ENCODE data around the gene C21orf58. TPM values are rescaled to one million over a fixed set of nuclear protein-coding genes. Genes with fewer than 3 reads are reported as not detected.
"Not testable (repeated sequence)": the region's sequence is repeated elsewhere in the genome, so short reads cannot be mapped to it uniquely, and the experiment has no call there.

The C21orf58 gene
- 2.1 TPM for total RNA-seq

DNA sequence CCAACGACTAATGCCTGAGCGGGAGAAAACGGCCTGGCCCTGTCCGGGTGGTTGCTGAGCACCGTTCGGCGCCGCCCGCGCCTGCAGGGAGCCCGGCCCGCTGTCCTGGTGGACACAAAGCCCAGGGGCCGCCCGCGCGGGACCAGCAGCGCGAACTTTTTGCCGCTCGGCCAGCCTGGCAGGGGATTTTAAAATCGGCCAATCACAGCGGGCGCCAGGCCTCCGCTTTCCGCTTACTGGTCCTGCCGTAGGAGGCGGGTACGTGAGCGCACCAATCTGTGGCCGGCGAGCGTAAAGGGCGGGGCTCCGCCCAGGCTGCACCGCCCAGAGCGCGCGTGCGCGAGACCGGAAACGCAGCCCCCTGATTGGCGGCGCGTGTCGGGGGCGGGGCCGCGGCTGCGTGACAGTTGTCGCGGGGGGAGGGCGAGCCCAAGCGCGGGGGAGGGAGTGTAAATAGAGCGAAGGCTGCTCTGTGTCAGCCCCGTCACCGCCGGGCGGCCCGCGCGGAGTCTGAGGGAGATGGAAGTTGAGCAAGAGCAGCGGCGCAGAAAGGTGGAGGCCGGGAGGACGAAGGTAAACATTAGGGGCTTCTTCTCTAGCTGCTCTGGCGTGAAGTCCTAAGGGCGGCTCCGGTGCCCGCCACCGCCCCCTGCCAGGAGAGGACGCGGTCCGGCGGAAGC, at the start of gene C21orf58, which contains the start of gene PCNT:
C21orf58 (minus strand) TSS at position 161 of the 680 bp plus-strand sequence. CDS start 1,132 bp downstream, outside the sequence.
PCNT (plus strand) TSS at position 447 of the 680 bp plus-strand sequence; CDS start at position 520, 73 bp downstream.
- ATAC-seq, result peak; percentile 88
- DNase-seq (ENCODE audit: low spot score), result peak; percentile 99

DNA sequence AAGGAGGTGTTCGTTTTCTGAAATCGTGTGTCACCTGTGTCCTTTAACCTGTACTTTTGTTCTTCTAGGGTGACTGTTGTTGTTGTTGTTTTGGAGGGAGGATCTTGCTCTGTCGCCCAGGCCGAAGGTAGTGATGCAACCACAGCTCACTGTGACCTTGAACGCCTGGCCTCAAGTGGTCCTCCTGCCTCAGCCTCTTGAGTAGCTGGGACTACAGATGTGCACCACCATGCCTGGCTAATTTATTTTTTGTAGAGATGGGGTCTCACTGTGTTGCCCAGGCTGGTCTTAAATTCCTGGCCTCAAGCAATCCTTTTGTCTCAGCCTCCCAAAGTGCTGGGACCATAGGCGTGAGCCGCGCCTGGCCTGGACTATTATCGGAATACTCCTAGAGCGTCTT, 49.3 kb upstream of the C21orf58 start:
- DNase-seq (ENCODE audit: low spot score); ATAC-seq: not testable (repeated sequence)

DNA sequence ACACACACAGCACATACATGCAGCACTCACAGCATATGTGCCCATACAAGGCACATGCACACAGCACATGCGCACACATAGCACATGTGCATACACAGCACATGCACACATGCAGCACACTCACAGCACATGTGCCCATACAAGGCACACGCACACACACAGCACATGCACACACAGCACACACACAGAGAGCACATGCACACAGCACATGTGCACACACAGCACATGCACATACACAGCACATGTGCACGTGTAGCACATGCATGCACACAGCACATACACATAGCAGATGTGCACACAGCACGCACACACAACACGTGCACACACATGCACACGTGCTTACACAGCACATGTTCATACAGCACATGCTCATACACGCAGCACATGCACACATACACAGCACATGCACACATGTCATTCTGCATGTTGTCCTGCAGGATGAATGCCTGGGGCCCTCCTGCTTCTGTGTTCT, 48.4 kb upstream of the C21orf58 start:
- DNase-seq (ENCODE audit: low spot score) (no peak), ATAC-seq (no peak)

DNA sequence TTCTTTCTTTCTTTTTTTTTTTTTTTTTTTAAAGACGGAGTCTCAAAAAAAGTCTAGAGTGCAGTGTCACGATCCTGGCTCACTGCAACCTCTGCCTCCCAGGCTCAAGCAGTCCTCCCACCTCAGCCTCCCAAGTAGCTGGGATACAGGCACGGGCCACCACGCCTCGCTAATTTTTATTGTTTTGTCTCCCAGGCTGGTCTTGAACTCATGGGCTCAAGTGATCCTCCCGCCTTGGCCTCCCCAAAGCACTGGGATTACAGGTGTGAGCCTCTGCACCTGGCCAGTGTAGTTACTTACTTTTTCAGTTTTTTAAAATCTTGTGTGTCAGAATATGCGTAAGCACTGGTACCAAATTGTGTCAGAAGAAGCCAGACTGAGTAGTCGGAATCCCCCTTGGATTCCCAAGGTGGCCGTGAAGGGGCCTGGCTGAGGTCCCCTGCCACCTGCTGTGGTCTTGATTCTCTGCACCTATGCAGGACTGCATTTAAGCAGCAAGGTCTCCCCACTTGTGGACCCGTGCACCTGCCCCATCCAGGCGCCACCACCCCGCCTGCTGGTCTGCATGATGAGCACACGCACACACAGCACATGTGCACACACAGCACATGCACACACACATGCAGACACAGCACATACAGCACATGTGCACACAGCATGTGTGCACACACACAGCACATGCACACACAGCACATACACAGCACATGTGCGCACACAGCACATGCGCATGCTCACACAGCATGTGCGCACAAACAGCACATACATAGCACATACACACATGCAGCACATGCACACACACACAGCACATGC, 47.7 kb upstream of the C21orf58 start:
- ATAC-seq (no peak), DNase-seq (ENCODE audit: low spot score) (no peak)

DNA sequence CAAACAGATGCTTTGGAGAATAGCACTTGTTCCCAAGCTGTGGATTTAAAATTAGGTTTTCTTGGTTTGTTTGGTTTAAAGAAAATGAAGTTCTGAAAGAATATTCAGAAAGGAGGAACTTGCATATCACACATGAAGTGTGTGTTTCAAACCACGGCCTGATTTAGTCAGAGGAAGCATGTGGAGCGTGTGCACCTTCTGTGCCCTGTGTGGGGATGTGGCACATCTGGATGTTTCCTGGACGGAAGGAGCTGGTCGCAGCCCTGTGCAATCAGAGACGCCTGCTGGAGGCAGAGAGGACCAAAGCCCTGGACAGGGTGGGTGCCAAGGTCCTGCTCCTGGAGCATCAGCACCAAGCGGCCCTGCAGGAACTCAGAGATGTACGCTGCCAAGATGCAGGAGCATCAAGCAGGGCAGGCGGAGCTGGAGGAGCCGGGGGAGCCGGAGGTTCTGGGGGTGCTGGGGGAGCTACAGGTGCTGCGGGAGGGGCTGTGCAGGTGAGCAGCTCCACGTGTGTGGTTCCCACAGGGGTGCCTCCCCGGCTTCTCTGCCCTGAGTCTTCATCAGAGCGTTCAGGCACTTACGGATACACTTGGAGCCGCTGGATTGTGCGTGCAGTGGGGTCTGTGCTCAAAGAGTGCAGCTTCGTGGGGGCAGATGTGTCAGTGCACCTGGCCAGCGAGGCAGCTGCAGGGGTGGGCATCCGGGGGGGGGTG, 46.0 kb upstream of the C21orf58 start:
- DNase-seq (ENCODE audit: low spot score) (no peak), ATAC-seq (no peak)

DNA sequence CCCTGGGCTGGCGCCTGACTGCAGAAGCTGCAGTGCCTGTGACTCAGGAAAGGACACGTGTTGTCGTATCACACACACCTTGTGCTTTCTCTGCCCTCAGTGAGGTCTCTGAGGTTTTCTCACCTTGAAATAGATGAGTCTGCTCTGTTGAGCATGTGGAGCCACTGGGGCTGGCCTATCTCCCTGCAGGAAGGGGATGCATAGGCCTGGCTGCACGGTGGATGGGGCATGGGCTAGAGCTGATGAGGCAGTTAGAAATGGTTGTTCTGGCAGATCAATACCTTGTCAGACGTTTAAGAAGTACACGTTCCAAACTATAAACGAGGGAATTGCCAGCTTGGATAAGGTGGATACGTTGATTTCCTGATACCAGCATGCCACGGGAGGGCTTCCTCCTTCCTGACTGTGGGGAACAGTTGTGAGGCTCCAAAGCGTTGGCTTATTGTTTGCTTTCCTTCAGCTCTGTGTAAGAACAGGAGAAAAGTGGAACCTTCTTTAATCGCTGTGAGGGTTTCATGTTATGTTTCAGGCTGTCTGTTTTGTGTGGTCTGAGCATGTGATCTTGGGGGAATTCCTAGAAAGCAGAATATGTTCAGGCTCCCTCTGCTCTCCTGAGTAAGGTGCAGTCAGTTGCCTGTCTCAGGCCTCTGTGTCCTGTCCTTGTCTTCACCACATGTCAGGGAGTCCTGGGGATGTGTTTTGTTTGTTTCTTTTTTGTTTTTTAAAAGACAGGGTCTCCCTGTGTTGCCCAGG, 45.0 kb upstream of the C21orf58 start:
- no peak for ATAC-seq
- no peak for DNase-seq (ENCODE audit: low spot score)

DNA sequence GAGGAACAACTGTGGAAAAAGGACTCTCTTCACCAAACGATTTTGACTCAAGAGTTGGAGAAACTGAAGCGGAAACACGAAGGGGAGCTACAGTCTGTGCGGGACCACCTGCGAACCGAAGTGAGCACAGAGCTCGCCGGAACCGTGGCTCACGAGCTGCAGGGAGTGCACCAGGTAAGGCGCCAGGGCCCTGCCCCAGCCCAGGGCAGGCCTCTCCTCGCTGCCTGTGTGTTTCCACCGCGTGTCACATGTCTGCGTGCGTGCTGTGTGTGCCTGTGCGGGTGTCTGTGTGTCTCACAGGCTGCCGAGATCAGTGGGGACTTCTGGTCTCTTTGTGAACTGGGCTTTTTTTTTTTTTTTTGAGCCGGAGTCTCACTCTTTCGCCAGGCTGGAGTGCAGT, 43.3 kb upstream of the C21orf58 start:
- no peak for ATAC-seq
- DNase-seq (ENCODE audit: low spot score), result no peak

DNA sequence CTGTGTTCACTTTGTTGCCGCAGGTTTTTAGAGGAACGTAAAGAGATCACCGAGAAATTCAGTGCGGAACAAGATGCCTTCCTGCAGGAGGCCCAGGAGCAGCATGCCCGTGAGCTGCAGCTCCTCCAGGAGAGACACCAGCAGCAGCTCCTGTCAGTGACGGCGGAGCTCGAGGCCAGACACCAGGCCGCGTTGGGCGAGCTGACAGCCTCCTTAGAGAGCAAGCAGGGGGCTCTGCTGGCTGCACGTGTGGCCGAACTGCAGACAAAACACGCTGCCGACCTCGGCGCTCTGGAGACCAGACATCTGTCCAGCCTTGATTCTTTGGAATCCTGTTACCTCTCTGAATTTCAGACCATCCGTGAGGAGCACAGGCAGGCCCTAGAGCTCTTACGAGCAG, 42.9 kb upstream of the C21orf58 start:
- ATAC-seq (no peak), DNase-seq (ENCODE audit: low spot score) (no peak)

DNA sequence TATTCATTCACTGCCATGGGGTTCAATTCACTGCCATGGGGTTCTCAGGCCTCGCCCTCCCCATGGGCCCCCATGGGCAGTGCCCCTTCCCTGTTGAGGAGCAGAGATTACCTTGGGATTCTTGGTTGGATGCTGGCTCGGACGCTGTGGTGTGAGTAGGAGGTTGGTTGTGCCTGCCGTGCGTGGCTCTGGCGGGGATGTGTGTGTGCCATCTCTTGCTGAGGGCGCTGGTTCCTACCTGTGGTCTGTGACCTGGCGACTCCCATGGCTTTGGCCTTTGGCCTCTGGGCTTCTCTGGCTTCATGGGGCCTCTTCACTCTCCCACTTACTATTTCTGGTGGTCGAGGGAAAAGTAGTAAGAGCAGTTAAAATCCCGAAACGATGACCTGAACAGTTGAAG, 42.4 kb upstream of the C21orf58 start:
- ATAC-seq (no peak), DNase-seq (ENCODE audit: low spot score) (no peak)

DNA sequence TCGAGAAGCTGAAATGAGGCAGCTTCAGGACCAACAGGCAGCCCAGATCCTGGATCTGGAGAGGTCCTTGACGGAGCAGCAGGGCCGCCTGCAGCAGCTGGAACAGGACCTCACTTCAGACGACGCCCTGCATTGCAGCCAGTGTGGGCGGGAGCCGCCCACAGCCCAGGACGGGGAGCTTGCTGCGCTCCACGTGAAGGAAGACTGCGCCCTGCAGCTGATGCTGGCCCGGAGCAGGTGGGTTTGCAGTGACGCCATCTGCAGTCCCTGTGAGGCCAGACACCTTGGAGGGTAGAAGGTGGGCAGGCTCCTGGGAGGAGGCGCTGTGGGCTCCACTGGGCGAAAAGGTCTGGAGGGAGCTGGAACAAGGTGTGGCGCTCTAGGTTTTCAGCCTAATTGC, 40.0 kb upstream of the C21orf58 start:
- DNase-seq (ENCODE audit: low spot score), result no peak
- no peak for ATAC-seq

DNA sequence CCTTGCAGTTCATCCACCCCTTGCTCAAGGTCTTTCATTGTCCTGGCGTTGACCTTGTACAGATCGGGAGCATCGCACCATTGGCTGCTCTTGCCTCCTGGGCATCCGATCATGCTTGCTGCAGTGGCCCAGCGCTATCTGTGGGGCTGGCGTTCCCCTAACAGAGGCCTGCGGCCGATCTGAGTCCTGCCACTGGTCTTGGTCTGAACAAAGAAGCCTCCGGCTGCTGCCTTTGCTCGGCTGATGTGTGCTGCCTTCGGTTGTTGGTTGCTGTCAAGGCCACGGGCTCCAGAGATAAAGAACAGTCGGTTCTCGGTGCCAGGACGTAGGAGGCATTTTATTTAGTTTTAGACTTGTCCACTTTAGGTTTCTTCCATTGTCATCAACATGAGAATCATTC, 39.3 kb upstream of the C21orf58 start:
- ATAC-seq, result no peak
- DNase-seq (ENCODE audit: low spot score), result no peak

DNA sequence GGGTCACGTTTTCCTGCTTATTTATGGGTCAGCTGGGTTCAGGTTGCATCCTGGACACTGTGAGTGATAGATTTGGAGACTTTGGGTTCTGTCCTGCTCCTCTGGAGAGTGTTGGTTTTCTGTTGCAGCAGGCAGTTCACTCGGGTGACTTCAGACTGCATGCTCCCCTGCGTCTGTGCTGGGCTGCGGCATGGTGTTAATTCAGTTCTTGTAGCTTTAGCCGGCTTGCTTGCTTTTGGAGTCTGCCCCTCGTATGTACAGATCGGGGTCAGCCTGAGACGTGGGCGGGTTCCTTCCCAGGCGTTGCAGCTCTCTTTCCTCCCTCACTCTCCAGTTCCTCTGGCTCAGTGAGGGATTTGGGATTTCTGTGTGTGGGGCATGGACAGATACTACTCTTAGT, 38.3 kb upstream of the C21orf58 start:
- DNase-seq (ENCODE audit: low spot score), result no peak

DNA sequence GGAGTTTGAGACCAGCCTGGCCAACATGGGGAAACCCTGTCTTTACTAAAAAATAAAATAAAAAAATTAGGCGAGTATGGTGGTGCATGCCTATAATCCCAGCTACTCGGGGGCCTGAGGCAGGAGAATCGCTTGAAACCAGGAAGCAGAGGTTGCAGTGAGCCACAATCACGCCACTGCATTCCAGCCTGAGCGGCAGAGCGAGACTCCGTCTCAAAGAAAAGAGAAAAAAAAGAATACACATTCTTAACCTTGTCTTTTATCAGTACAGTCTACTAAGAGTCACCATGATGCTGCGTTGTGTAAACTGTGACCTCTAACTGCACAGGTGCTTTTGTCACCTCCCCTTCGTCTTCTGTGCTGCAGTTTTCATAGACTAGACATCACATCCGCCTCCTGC, 37.5 kb upstream of the C21orf58 start:
- ATAC-seq, result no peak
- no peak for DNase-seq (ENCODE audit: low spot score)

More for the DNA sequence above, 38.3 kb upstream of the C21orf58 start:
- ATAC-seq, result no peak

DNA sequence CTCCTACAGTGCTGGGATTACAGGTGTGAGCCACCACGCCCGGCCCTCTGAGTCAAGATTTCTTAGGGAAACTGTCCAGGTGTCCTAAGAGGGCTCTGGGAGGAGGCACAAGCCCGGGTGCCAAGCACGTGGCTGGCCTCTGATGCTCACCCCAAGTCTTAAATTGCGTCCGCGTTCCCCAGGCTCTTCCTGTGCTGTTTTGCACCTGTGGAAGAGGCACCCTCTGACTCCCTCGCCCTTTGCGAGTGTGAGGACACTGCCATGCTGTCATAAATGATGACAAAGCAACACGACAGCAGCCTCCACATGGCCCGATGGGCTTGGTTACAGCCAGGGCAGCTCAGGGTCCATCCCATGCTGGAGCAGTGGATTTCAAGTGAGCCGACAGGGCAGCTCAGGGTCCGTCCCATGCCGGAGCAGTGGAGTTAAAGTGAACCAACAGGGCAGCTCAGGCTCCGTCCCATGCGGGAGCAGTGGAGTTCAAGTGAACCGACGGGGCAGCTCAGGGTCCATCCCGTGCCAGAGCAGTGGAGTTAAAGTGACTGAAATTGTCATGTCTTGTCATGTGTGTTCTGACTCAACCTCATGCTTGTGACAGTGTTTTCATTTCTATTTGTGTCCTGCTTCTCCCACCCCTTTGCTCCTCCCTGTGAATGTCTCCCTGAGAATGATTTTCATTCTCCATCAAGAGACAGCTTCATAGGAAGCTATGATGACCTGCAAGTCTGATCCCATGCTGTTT, 34.2 kb upstream of the C21orf58 start:
- no peak for ATAC-seq

DNA sequence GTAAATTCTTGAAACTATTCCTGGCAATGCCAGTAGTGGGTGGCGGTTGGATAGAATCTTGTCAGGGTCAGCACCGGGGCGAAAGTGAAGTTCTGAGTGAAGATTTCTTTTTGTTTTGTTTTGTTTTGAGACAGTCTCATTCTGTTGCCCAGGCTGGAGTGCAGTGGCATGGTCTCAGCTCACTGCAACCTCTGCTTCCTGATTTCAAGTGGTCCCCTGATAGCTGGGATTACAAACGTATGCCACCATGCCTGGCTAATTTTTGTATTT, 33.6 kb upstream of the C21orf58 start:
- ATAC-seq (no peak), DNase-seq (ENCODE audit: low spot score) (no peak)

More for the DNA sequence above, 34.2 kb upstream of the C21orf58 start:
- no peak for DNase-seq (ENCODE audit: low spot score)

DNA sequence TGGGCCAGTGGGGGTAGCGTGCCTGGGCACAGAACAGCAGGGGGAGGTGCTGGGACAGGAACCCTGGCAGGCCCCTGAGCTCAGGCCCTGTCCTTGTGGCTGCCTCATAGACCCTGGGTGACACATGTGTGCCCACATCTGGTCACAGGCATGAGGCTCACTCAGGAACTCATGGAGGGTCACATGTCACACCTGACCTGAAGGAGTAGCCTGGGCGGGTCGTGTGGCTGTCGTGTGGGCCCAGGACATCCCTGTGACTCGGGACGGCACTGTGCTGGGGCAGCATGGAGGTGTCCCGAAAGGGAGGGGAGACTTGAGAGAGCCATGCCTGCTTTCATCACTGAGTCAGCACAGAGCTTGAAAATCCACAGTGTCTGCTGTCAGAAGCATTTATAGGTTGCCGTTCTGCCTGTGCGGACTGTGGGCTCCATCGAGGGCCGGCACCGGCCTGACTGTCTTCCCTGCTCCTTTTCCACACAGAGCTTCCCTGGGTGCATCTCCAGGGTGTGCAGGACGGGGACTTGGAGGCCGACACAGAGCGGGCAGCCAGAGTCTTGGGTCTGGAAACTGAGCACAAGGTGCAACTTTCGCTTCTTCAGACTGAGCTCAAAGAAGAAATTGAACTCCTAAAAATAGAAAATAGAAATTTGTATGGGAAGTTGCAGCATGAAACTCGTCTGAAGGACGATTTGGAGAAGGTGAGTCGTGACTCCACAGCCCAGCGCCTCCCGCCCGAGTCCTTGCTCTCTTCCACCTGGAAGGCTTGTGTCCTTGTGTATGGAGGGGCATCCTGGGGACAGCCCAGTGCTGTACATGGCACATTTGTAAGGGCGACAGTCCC, 33.0 kb upstream of the C21orf58 start:
- DNase-seq (ENCODE audit: low spot score) (no peak), ATAC-seq (no peak)

DNA sequence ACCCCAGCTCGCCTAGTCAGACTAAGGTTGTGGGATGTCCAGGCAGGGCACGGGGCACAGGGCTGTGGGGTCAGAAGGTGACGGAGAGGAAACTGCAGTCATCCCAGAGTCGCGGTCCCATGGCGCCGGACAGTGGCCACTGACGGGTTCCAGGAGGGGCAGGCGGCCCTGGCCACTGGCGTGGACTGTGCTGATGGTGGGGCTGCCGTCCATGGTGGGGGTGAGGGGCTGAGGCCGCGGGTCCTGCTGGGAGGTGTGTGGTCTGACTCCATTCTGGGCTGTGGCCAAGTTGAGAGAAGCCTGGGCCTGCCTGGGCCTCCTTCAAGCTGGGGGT, 32.3 kb upstream of the C21orf58 start:
- no peak for ATAC-seq
- DNase-seq (ENCODE audit: low spot score), result no peak

DNA sequence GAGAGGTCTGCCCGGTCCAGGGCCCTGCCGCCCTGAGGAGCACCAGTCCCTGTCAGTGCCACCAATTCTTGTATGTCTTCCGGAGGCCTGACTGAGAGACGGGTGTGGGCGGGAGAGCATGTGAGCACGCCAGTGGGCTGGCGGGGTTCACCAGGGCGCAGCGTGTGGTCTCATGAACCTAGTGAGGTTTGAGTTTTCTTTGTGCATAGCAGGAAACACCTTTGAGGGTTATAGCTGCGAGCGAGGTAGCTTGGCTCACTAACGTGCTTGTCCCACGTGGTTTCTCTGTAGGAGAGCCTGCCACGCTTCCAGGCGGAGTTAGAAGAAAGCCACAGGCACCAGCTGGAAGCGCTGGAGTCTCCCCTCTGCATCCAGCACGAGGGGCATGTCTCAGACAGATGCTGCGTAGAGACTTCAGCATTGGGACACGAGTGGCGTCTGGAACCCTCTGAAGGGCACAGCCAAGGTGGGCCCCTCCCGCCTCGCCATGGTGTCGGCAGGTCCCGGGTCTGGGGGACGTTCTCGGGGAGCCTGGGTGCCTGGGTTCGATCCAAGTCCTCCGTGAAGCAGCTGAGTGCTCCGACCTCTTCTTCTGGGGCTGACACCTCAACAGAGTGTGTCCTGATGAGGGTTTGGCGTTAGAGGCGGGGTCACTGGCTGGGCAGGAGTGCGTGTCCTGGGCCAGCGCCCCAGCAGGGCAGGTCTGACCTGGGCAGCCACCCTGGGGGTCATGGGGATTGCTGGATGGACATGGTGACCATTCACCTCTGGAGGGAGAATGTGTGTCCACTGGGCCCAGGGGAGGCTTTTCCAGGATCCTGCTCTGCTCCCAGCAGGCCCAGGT, 31.7 kb upstream of the C21orf58 start:
- no peak for DNase-seq (ENCODE audit: low spot score)
- no peak for ATAC-seq

DNA sequence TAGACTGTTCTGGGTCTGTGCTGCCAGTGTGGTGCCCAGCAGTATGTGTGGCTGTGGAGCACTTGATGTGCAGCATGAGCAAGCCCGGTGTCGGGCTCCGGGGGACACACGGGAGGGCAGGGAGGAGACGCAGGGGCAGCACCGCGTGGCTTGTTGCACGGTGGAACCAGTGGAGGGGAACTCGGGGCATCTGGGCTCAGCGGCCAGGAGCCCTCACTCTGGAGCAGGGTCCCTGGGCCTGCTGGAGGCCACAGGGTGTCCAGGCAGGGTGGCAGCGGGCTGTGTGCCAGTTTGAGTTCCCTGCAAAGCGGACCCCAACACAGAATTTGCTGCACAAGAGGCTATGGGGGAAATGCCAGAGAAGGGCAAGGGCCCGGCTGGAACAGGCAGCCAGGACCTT, 30.8 kb upstream of the C21orf58 start:
- ATAC-seq (no peak), DNase-seq (ENCODE audit: low spot score) (no peak)
